ENCODE measurements around the gene RPL32. TPM values are rescaled to one million over a fixed set of nuclear protein-coding genes. Genes with fewer than 3 reads are reported as not detected.

Gene RPL32
- total RNA-seq, 1 donor from 2014 or later, result 1,520 TPM

Other genes with a start within 250 kb of the RPL32 start
- 92.1 TPM for gene RAF1, start 177.4 kb downstream of the RPL32 start, total RNA-seq
- not detected for gene TMEM40, start 82.3 kb downstream of the RPL32 start, total RNA-seq
- 1.7 TPM for gene CAND2, start 44.9 kb downstream of the RPL32 start, total RNA-seq
- gene IQSEC1, start 231.9 kb upstream of the RPL32 start, total RNA-seq, result 70.1 TPM

Data from mesenteric fat pad (tissue), 1 donor.